ENCODE measurements around the gene IDH3G.

GRCh38 chrX:153800746-153801145, 6.6 kb upstream of the IDH3G start:
- TF ChIP-seq CTCF (conservative IDR thresholded peaks at IDR 0.05 in 1 of 2, IDR thresholded peaks at IDR 0.05 in 1 of 2; ENCODE audit: low read depth in 1 of 2, low read length in 2 of 2) (no peak), EZH2 (IDR thresholded peaks at IDR 0.05; ENCODE audit: low read length, missing control alignments) (no peak)

Measured in fibroblast of lung (primary cell).